Measurements from ENCODE around the gene SPHK1. TPM values are rescaled to one million over a fixed set of nuclear protein-coding genes. Genes with fewer than 3 reads are reported as not detected.

Gene SPHK1
- total RNA-seq, 2 donors from 2014 or later, result 6.6 to 34.1 TPM

- 98% methylated on average over 11 of the region's 11 CpGs for WGBS
- H3K4me1 ChIP-seq (replicated peaks), result no peaks in the 10 kb centered on the region
- TF ChIP-seq POLR2AphosphoS5 (IDR thresholded peaks at IDR 0.05) (no peak), POLR2A (IDR thresholded peaks at IDR 0.05) (no peak)
- TF ChIP-seq, protein P1, sequence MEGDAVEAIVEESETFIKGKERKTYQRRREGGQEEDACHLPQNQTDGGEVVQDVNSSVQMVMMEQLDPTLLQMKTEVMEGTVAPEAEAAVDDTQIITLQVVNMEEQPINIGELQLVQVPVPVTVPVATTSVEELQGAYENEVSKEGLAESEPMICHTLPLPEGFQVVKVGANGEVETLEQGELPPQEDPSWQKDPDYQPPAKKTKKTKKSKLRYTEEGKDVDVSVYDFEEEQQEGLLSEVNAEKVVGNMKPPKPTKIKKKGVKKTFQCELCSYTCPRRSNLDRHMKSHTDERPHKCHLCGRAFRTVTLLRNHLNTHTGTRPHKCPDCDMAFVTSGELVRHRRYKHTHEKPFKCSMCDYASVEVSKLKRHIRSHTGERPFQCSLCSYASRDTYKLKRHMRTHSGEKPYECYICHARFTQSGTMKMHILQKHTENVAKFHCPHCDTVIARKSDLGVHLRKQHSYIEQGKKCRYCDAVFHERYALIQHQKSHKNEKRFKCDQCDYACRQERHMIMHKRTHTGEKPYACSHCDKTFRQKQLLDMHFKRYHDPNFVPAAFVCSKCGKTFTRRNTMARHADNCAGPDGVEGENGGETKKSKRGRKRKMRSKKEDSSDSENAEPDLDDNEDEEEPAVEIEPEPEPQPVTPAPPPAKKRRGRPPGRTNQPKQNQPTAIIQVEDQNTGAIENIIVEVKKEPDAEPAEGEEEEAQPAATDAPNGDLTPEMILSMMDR (IDR thresholded peaks at IDR 0.05), result no peak
- H3K36me3 ChIP-seq, result no peaks in the 10 kb centered on the region
- no peaks in the 10 kb centered on the region for H3K27me3 ChIP-seq (replicated peaks; ENCODE audit: insufficient read depth)
- H3K4me3 ChIP-seq, result no peak overlapping the region
- H3K27ac ChIP-seq, result no peak overlapping the region
- no peak for DNase-seq (ENCODE audit: low spot score)
- H3K9me3 ChIP-seq, result no peaks in the 10 kb centered on the region
- intact Hi-C loops (cut with DNase I), result no loop called here
These were observed 51.3 kb downstream of the SPHK1 start for GRCh38 chr17:76435751-76436150.

Small RNA genes within 50 kb of the gene (small RNA-seq; reads per million reads assigned to genes)
- 0 reads per million in 2 donors for gene RNU6-24P

Other genes with a start within 250 kb of the SPHK1 start
- gene FOXJ1, start 243.4 kb upstream of the SPHK1 start, total RNA-seq, result 10 to 100 TPM in 1 of 2 donors, under 1 TPM in 1; 0.55 to 11.2 TPM
- gene RNF157, start 144.1 kb upstream of the SPHK1 start, total RNA-seq, result 10 to 100 TPM in 1 of 2 donors, 1 to 10 TPM in 1; 1.6 to 47.5 TPM
- gene UBALD2, start 119.3 kb upstream of the SPHK1 start, total RNA-seq, result 10 to 100 TPM; 19.4 to 19.7 TPM
- 1 to 10 TPM; 3.1 to 9.8 TPM for gene QRICH2, start 76.3 kb upstream of the SPHK1 start, total RNA-seq
- gene PRPSAP1, start 30.7 kb upstream of the SPHK1 start, total RNA-seq, result 100 to 1,000 TPM in 1 of 2 donors, 10 to 100 TPM in 1; 51.5 to 115 TPM
- 10 to 100 TPM; 19.9 to 39.8 TPM for gene UBE2O, start 68.5 kb downstream of the SPHK1 start, total RNA-seq
- gene AANAT, start 83.0 kb downstream of the SPHK1 start, total RNA-seq, result not detected
- gene RHBDF2, start 116.8 kb downstream of the SPHK1 start, total RNA-seq, result 10 to 100 TPM; 29.9 to 31.1 TPM
- gene CYGB, start 153.1 kb downstream of the SPHK1 start, total RNA-seq, result 10 to 100 TPM in 1 of 2 donors, 1 to 10 TPM in 1; 7.0 to 13.8 TPM
- under 1 TPM; 0.36 to 0.85 TPM for gene PRCD, start 155.4 kb downstream of the SPHK1 start, total RNA-seq
- 10 to 100 TPM; 21.0 to 23.1 TPM for gene ST6GALNAC2, start 201.3 kb downstream of the SPHK1 start, total RNA-seq